BLaER1 (cell line): Measurements from ENCODE around the gene EXOC2.
"Not testable (repeated sequence)": the region's sequence is repeated elsewhere in the genome, so short reads cannot be mapped to it uniquely, and the experiment has no call there.

Experiments used
- H3K27ac ChIP-seq: shearing (Covaris generic); formaldehyde crosslinking; 2 replicates; pipeline ENCODE4 v1.8.1; 2022
- H3K27me3 ChIP-seq: shearing (Covaris generic); formaldehyde crosslinking; 2 replicates; pipeline ENCODE4 v1.8.1; 2022
- H3K36me3 ChIP-seq: shearing (Covaris generic); formaldehyde crosslinking; 2 replicates; pipeline ENCODE4 v1.8.1; 2022
- H3K4me1 ChIP-seq: shearing (Covaris generic); formaldehyde crosslinking; 2 replicates; pipeline ENCODE4 v1.8.1; 2022
- H3K4me2 ChIP-seq: shearing (Covaris generic); formaldehyde crosslinking; 2 replicates; pipeline ENCODE4 v1.8.1; 2022
- H3K4me3 ChIP-seq: shearing (Covaris generic); formaldehyde crosslinking; 2 replicates; pipeline ENCODE4 v1.8.1; 2022
- H3K9ac ChIP-seq: shearing (Covaris generic); formaldehyde crosslinking; 2 replicates; pipeline ENCODE4 v1.8.1; 2022
- H3K9me3 ChIP-seq: shearing (Covaris generic); formaldehyde crosslinking; 2 replicates; pipeline ENCODE4 v1.8.1; 2022
- H4K20me1 ChIP-seq: shearing (Covaris generic); formaldehyde crosslinking; 2 replicates; pipeline ENCODE4 v1.8.1; 2022
- Cebpa-rat ChIP-seq: shearing (Covaris generic); IDR thresholded peaks from 2 replicates; pipeline ENCODE4 v1.8.1; 2022

Gene EXOC2

GRCh38 chr6:620950-621349, 72.0 kb downstream of the EXOC2 start:
- Histone ChIP-seq H3K4me3 (no peak overlapping the region), H3K27ac (no peak overlapping the region), H4K20me1 (no peaks in the 10 kb centered on the region), H3K4me1 (no peaks in the 10 kb centered on the region), H3K4me2 (no peak overlapping the region), H3K36me3 (peaks cover 28% of the 10 kb centered on the region), H3K9ac (no peak overlapping the region), H3K27me3 (no peaks in the 10 kb centered on the region; the same call in 1 of the 2 replicates), H3K9me3 (no peaks in the 10 kb centered on the region)
- no peak for TF ChIP-seq Cebpa-rat

GRCh38 chr6:620166-620565, 72.8 kb downstream of the EXOC2 start:
- H3K27ac ChIP-seq: no peak overlapping the region
- H3K27me3 ChIP-seq: no peaks in the 10 kb centered on the region; the same call in 1 of the 2 replicates
- peaks cover 32% of the 10 kb centered on the region for H3K36me3 ChIP-seq
- no peaks in the 10 kb centered on the region for H3K9me3 ChIP-seq
- no peak overlapping the region for H3K9ac ChIP-seq
- no peaks in the 10 kb centered on the region for H4K20me1 ChIP-seq
- H3K4me3 ChIP-seq: no peak overlapping the region
- no peak overlapping the region for H3K4me2 ChIP-seq
- no peak for TF ChIP-seq Cebpa-rat
- no peaks in the 10 kb centered on the region for H3K4me1 ChIP-seq

- Histone ChIP-seq H3K9ac (no peak overlapping the region), H3K27ac (no peak overlapping the region), H3K9me3 (no peaks in the 10 kb centered on the region), H4K20me1 (no peaks in the 10 kb centered on the region), H3K27me3 (no peaks in the 10 kb centered on the region; the same call in 1 of the 2 replicates), H3K4me2 (no peak overlapping the region), H3K36me3 (peaks cover 35% of the 10 kb centered on the region), H3K4me1 (no peaks in the 10 kb centered on the region), H3K4me3 (no peak overlapping the region)
- TF ChIP-seq Cebpa-rat: no peak
These were observed 75.4 kb downstream of the EXOC2 start for GRCh38 chr6:617456-618100.

- Histone ChIP-seq H4K20me1 (no peaks in the 10 kb centered on the region), H3K36me3 (peaks cover 18% of the 10 kb centered on the region), H3K9ac (no peak overlapping the region), H3K4me1 (peaks cover 10% of the 10 kb centered on the region), H3K27ac (no peak overlapping the region), H3K4me2 (no peak overlapping the region), H3K4me3 (no peak overlapping the region), H3K9me3 (no peaks in the 10 kb centered on the region), H3K27me3 (no peaks in the 10 kb centered on the region; the same call in 1 of the 2 replicates)
- no peak for TF ChIP-seq Cebpa-rat
These were observed 79.0 kb downstream of the EXOC2 start for GRCh38 chr6:613981-614380.

- Histone ChIP-seq H3K27ac (no peak overlapping the region), H3K27me3 (no peaks in the 10 kb centered on the region), H3K4me2 (no peak overlapping the region), H3K9me3 (no peaks in the 10 kb centered on the region), H3K9ac (no peak overlapping the region), H3K4me3 (no peak overlapping the region), H3K4me1 (peaks cover 10% of the 10 kb centered on the region), H3K36me3 (peaks cover 14% of the 10 kb centered on the region; the same call in 1 of the 2 replicates), H4K20me1 (no peaks in the 10 kb centered on the region)
- TF ChIP-seq Cebpa-rat: no peak
These were observed 81.0 kb downstream of the EXOC2 start for GRCh38 chr6:611928-612327.

- Histone ChIP-seq H3K36me3 (peaks cover 24% of the 10 kb centered on the region; the same call in 1 of the 2 replicates), H4K20me1 (no peaks in the 10 kb centered on the region), H3K9me3 (no peaks in the 10 kb centered on the region), H3K27ac (no peak overlapping the region), H3K4me1 (peaks cover 10% of the 10 kb centered on the region), H3K9ac (no peak overlapping the region), H3K27me3 (no peaks in the 10 kb centered on the region), H3K4me3 (no peak overlapping the region), H3K4me2 (peak overlapping the region; percentile 37)
- TF ChIP-seq Cebpa-rat: no peak
These were observed 82.1 kb downstream of the EXOC2 start for GRCh38 chr6:610882-611281.

- Histone ChIP-seq H3K4me3 (no peak overlapping the region), H3K36me3 (peaks cover 19% of the 10 kb centered on the region; the same call in 1 of the 2 replicates), H4K20me1 (no peaks in the 10 kb centered on the region), H3K27ac (no peak overlapping the region), H3K9ac (no peak overlapping the region), H3K27me3 (no peaks in the 10 kb centered on the region), H3K9me3 (no peaks in the 10 kb centered on the region), H3K4me2 (no peak overlapping the region), H3K4me1 (peaks cover 10% of the 10 kb centered on the region)
- TF ChIP-seq Cebpa-rat: no peak
These were observed 83.0 kb downstream of the EXOC2 start for GRCh38 chr6:609905-610304.

- H3K36me3 ChIP-seq: peaks cover 24% of the 10 kb centered on the region
- no peak overlapping the region for H3K9ac ChIP-seq
- no peaks in the 10 kb centered on the region for H3K27me3 ChIP-seq
- no peak overlapping the region for H3K27ac ChIP-seq
- no peaks in the 10 kb centered on the region for H3K9me3 ChIP-seq
- H3K4me1 ChIP-seq: peaks cover 10% of the 10 kb centered on the region
- H4K20me1 ChIP-seq: no peaks in the 10 kb centered on the region
- TF ChIP-seq Cebpa-rat: no peak
- no peak overlapping the region for H3K4me2 ChIP-seq
- H3K4me3 ChIP-seq: no peak overlapping the region
These were observed 86.0 kb downstream of the EXOC2 start for GRCh38 chr6:606829-607379.

- not testable (repeated sequence) for H3K27me3 ChIP-seq, H3K4me2 ChIP-seq, H3K9me3 ChIP-seq, H4K20me1 ChIP-seq, H3K27ac ChIP-seq, H3K4me1 ChIP-seq, H3K9ac ChIP-seq, H3K4me3 ChIP-seq
- peaks cover 24% of the 10 kb centered on the region for H3K36me3 ChIP-seq
These were observed 87.0 kb downstream of the EXOC2 start for GRCh38 chr6:605895-606294.

GRCh38 chr6:604579-604978, 88.4 kb downstream of the EXOC2 start:
- no peaks in the 10 kb centered on the region for H4K20me1 ChIP-seq
- H3K9me3 ChIP-seq: no peaks in the 10 kb centered on the region
- H3K27me3 ChIP-seq: no peaks in the 10 kb centered on the region
- H3K9ac ChIP-seq: no peak overlapping the region
- no peak overlapping the region for H3K4me2 ChIP-seq
- no peaks in the 10 kb centered on the region for H3K4me1 ChIP-seq
- H3K27ac ChIP-seq: no peak overlapping the region
- TF ChIP-seq Cebpa-rat: no peak
- H3K4me3 ChIP-seq: no peak overlapping the region
- H3K36me3 ChIP-seq: peaks cover 24% of the 10 kb centered on the region
